Measurements from ENCODE around the gene CHMP4A.

The CHMP4A gene, protein sequence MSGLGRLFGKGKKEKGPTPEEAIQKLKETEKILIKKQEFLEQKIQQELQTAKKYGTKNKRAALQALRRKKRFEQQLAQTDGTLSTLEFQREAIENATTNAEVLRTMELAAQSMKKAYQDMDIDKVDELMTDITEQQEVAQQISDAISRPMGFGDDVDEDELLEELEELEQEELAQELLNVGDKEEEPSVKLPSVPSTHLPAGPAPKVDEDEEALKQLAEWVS

DNA sequence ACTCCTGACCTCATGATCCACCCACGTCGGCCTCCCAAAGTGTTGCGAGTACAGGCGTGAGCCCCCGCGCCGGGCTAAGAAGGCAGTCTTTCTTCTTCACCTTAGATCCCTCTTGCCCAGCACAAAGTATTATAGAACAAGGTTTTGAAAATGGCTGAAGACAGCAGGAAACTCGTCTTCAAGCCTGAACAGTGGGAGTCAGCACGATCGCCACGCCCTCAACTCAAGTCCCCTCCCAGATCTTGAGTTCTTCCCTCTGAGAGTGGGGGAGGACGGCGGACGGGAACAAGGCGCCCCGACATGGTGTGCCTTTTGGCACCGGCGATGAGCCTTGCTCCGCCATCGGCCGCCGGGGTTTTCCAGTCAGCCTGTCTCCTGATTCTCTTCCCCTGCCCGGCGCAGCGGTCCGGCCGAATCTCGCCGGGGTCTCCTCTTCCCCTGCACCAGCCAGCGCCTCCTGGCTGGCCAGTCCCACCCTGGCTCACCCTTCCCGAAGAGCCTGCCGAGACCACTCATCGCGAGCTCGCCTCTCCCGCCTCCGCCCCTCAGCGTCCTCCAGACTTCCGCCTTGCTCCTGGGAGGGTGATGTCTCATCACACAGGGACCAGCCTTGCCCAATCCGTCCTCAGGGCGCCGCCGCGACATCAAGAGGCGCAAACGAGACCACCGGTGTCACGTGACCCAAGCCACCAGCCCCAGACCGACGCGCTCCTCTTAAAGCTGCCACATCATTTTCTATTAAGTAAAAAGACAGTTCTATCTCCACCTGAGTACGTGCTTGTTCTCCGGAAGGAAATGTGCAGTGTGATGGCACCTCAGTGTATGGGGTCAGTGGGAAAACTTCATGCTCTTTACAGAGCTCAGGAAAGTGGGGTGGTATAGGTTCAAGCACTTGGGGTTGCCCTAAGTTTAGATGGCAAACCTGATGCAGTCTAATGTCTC is at the start of gene CHMP4A:
TSS of gene CHMP4A (minus strand) at position 565 of the 942 bp plus-strand sequence. CDS start at position 516, 49 bp downstream.
- DNase-seq = peak; percentile 99

DNA sequence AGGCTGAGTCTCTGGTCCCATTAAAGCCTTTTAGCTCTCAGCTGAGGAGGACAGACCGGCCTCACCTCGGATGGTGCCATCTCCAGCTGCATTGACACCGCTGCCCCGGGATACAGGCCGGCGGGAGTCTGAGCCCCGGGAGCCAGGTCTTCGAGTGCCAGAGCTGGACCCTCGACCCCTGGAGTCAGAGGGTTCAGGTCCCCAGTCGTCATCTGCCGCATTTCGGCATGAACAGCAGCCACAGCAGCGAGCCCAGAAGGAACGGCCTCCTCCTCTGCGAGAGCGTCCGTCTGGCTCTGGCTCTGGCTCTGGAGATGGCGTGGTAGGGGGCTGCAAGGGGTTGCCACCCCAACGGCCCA is 48.7 kb upstream of the CHMP4A start:
- no peak for DNase-seq

DNA sequence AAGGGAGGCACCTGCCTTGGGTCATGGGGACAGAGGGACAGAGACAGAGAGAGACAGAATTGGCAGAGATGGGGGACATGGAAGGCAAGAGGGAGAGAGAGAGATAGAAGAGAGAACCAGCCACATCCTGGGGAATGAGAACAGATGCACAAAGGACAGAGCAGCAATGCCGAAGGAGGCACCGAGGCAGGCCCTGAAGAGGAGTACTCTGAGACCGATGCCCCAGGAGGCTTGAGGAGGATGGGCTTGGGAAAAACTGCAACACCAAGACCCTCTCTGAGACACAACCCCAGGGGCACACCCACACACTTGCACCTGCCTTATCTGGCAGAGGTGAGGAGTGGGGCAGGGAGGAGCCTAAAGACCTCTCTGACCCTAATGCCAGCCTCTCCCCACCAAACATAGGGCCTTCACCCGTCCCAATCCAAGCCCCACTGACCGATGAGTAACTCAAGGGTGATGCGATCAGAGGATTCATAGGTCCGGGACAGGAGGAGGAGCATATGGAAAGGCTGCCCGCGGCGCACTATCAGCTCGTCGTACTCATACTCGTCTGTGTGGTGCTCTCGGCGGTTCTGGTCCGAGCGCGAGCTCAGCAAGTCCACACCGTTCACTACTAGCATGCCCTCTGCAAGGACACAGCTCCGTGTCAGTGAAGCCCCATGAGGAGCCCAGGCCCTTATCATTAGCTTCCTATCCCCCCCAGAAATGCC is 48.1 kb upstream of the CHMP4A start:
- no peak for DNase-seq

DNA sequence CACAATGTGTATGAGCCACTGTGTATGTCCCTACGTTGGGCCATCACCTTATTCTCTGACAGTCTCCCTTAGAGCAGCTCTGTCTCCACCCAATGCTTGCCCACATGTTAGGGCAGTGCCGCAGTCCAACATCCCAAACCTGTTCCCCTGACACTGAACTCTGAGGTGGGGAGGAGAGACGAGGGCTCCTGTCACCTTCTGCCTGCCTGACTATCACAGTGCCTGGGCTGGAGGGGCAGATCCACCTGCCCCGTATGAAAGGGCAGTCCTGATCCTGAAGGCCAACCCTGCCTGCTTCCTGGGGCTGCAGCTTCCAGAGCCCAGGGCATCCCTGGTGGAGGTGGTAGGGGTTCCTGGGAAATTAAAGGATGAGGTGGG is 47.5 kb upstream of the CHMP4A start:
- no peak for DNase-seq

DNA sequence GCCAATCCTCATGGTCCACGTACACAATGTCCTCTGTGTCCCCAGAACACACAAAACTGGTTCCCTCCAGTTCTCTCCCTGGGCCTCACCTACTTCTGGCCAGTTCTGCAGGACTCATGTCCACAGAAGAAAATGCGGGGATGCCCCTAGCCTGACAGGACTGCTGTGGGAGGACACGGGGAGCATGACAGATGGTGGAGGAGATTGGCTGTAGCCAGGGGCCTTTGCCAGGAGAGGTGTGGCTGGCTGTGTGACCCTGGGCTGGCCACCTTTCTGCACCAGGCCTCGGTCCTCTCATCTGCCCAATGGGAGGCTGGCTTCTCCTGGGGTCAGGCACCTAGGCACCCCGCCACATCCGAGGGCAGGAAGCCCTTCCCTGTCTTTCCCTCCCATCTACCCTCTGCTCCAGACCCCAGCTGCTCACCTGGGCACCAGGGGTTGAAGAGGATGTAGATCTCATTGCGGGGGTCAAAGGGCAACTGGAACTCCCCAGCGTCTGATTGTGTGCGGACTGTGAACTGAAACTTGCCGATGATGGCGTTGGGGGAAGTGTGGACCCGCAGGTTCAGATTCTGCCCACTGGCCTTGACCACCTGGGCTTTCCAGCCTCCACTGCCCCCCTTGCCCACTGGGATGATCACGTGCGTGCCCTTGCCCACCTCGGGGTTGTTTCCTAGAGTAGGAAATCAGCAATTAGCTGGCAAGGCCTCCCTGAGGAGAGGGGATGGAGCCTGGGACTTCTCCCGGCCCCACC is 46.9 kb upstream of the CHMP4A start:
- DNase-seq = no peak

DNA sequence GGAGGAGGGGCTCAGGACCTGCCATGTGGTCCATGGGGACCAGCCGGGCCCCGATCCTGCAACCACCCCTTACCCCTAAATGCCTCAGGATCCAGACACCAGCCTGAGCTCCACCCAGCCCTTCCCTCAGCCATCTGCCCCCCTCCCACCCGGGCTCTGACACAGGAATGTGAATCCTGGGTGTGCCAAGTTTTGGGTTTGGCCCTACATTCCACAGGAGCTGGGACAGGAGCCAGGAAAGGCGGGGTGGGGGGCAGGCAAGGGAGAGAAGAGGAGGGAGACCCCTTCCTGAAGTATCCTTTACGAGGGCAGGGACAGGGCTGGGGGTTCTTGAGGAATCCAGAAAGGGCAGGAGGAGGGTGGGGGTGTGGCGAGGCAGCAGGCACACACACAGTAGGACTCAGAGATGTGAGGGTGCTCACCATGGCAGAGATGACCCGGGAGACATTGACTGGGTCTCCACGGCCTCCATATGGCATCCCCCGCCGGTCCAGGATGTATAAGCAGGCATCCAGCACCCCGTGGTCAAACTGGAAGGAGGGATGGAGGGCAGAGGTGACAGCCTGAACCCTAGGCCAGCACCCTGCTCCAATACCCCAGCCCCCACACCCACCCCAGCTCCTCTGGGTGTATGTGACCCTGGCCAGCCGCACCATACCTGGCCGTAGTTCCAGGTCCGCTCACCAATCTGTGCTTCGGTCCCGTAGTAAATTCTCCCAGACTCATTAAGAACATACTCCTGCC is 46.2 kb upstream of the CHMP4A start:
- no peak for DNase-seq

DNA sequence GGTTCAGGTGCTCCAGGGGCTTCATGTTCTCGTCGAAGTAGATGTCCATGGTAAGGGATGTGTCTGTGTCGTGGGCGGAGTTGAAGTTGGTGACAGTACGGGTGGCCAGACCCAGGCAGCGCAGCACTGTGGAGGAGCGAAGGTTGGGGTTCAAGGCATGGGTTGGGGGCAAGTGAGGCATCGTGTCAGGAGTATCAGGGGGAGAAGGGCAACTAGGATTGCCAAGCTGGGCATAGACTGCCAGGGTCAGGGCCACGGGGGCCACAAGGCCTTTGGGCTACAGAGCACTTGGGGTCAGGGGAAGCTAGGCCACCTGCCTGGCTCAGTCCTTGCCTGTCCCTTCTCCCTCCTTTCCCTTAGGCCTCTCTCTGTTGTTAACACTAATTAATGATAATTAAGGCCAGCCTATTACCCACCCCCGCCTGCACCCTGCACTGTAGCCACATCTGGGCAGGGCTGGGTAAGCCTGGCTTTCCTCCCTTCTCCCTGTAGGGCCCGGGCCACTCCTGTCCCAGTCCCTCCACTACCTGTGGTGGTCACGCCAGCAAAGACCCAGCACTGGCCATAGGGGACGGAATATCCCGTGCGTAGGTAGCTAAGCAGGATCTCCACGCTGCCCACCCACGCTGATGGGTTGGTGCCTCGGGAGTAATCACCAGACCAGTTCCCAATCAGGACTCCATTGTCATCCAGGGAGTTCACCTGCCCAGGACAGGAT is 45.4 kb upstream of the CHMP4A start:
- no peak for DNase-seq

DNA sequence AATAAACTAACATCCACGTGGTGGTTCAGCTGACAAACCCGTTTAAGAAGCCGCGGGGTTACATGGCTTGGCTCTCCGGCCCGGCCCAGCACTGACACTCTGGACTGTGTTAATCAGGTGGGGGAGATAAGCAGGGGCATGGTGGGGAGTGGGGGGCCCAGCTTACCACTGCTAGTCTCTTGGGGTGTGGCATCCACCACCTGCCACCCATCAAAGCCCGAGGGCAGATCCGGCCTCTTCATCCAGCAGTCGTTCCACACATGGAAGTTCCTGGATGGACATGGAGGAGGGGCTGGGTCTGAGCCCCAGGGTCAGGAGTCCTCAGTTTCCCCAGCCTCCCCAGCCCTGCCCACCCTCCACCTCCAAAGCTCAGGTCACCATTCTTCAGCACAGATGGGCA is 44.8 kb upstream of the CHMP4A start:
- DNase-seq = no peak

DNA sequence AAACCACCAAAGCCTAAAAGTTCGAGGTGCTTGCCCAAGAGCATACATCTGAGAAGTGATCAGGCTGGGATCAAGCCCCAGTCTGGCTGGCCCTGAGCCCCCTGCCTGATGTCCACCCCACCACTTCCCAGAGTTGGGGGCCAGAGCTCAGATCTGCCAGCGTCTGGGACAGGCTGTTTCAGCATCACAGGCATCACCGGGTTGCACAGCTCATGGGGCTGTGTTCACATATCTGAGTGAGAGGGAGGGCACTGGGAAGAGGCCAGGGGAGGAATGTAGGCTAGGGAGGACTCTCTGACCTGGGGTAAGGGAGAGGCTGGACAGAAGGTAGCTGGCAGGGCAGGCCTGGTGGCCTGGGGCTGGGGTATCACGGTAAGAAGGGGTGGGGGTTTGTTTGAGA is 43.7 kb upstream of the CHMP4A start:
- DNase-seq = no peak

DNA sequence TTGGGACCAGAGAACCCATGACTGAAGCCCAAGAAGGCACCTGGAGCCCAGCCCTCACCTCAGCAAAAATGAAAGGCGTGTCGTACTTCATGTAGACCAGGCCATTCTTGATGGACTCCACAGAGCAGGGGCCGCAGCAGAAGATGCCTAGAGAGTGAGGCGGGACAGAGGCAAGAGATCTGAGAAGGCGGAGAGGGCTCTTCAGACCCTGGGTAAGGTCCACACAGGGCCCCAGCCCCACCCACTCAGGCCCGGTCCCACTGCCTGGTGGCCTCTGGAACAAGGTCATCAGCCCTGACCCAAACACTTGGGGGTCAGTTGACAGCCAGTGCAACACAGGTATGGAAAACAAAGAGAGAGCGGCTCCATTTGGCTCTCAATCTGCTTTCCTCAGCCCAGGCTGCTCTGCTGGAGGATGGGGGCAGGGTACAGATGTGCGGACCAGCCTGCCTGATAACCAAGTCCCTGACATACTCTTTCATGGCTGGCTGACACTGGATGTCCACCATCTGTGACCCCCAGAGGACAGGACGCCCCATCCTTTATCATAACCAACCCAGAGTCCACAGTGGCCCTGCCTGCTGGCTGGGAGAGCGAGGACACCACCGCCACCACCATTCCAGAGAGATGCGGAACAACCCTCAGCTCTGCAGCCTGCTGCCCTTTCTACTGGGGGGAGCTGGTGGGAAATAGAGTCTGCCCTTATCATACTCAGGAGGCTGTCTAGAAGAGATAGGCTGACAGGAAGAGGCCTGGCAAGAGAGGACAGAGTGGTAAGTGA is 42.8 kb upstream of the CHMP4A start:
- DNase-seq = no peak

DNA sequence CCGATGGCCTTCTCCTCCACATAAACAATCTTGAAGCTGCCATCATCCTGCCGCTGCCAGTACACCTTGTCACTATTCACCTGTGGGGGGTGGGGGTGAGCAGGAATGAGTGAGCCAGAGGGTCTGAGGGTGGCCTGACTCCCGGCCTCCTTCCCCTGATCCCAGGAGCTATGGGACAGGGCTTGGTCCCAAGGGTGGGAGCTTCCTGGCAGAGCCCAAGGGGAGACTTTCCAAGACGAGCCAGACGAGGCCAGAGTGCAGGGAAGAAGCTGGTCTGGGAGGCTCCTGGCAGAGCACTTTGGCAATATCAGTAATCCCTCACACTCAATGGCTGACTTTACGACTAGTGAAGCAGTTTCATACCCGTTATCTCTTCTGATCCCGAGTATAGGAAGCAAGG is 42.1 kb upstream of the CHMP4A start:
- no peak for DNase-seq

DNA sequence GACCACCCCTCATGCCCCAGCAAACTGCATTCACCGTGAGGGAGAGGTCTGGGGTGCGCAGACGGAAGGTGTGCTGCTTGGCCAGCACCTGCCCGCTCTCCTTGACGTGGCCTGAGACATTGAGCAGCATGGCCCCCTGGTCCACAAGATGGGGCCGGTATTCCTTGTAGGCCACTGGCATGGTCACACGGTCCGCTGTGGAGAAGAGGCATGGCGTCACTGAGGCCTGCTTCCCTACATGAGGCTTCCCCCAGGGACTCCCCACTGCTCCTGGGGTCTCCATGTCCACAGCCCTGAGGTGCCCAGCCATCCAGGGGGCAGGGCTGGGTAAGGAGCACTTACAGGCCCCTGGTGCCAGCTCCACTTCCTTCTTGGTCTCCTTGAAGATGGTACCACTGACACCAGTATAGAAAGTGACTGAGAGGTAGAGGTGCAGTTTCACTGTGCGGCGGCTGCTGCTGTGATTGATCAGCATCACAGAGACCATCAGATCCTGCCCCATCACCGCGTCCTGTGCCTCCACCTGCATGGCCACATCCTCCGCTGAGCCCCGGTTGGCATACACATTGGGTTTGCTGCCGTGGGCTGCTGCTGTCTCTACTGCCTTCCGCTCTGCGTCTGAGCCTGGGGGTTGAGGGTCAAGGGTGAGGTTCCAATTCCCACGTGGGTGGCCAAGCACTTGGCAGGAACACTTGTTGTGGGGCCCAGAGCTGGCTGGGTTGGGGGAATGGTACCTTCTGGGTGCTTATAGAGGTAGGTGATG is 41.5 kb upstream of the CHMP4A start:
- DNase-seq = no peak

DNA sequence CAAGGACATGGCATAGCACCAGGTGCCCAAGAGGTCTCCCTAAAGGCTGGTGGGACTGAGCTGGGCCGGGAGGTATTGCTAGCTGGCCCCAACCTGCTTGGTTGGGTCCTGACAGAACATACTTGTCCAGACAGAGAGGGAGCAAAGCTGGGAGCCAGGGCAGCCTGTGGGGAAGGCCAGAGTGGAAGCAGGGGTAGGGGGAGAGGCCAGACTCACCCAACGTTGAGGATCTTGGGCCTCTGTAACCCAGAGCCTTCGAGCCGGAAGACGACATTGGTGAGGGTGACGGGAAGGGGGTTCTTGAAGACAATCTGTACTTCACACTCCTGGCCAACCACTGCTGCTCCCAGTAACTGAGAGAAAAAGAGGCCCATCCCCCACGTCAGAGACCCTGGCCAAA is 40.6 kb upstream of the CHMP4A start:
- no peak for DNase-seq

DNA sequence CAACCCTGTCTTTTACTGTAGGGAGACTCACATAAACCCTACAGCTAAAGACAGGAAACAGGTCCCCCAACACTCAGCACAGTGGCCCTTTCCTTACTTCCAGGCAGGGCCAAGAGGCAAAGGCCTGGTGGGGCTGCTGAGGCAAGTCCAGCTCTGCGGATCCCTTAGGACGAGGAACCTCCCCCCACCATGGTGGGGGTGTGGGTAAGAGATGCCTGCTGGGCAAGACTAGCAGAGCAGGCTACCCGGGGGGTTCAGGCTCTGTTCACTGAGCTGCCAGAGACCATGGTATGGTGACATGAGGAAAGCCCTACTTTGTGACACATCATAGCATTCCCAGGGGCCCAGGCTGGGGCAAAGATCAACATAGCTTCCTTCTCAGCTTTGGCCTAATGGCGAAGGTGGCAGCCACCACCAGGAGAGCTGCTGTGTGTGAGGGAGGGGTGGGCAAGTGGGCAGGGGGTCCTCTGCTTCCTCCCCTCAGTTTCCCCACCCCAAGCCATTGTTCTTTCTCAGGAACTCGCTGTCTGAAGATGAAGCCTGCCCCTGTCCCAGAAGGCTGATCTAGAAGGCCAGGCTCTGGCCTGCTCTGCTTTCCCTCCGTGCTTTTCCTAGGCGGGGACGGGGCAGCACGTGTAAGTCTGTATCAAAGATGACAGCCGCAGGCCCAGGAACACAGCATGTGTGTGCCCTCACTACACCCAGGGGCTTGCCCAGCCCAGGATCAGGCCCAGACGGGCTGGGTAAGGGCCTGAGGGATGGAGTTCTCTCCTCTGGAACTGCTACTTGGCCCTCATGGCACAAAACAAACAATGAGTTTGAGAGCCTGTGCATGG is 39.2 kb upstream of the CHMP4A start:
- DNase-seq = no peak

DNA sequence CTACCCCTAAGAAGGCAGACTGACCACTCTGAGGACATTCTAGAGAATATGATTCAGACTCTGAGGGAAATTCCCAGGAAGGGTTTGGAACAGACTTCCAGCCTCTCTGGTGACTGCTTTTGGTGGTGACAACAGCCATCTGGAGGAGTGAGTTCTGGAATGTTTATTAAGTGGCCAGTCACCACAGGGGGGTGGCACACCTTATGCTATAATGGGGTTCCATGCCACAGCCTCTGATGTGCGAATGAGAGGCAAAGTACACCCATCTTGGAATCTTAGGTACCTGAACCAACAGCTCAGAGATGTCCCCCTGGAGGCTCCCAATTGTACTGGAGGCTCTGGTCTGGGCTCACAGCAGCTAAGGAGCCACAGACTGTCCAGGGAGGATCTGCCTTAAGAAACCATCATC is 38.6 kb upstream of the CHMP4A start:
- DNase-seq = peak; percentile 48

DNA sequence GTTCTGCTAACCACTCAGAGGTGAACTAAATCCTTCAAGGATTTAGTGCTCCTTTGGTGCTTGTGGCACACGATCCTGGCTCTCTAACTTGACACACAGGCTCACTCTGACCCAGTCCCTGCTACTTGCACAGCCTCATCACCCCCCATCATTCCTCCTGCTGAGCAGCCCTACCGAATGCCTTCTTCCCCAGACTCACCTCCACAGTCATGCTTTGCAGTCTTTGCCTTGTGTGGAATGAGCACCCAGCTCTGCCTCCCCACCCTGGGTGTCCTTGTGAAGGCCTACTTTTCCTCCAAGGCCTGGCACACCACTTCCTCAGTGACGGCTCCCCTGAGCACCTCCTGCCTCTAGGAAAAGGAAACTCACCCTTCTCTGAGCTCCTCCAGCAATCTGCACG is 37.1 kb upstream of the CHMP4A start:
- no peak for DNase-seq

DNA sequence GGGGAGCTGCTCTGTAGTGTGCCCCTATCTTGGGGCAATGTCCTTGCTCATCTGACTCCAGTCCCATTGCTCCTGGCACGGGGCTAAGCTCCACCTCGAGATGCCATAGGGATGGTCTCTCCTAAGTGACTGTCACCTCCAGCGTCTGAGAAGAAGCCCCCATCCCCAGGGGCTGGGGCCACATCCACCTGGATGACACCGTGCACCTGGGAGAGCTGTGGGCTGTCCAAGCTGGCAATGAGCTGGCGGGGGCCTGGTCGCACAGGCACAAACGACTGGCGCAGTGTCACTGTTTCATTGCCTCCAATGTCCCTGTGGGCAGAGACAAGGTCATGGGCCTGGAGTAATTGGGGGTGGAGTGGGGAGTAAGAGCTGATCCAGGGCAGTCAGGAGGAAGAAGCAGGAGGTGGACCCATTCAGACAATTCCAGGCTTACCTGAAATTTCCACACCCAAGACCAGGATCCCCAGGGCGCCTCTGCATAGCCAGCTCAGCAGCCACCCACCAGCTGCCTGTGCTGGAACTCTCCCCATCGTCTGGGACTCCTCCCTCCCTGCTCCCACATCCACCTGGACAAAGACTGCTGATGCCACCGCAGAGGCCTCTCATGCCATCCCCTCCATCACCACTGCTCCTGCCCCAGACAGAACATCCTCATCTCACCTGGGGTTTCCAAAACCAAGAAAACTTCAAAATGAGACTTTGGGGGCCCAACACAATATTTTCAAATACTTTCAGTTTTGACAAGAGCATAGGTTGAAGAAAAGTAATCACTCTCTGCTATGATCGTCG is 36.1 kb upstream of the CHMP4A start:
- no peak for DNase-seq

DNA sequence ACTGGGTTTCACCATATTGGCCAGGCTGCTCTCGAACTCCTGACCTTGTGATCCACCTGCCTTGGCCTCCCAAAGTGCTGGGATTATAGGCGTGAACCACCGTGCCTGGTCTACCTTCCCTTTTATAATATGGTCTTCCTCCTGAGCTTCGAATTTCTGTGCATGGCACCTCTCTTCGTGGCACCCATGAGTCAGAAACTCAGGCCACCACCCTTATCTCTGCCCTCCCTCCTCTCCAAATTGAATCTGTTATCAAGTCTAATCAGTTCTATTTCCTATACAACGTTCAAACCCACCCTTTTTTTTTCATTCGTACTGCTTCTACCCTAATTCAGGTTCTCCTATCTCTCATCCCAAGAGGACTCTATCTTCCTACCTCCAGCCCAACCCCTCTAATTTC is 34.1 kb upstream of the CHMP4A start:
- DNase-seq = no peak

All from suppressor macrophage treated with lipopolysaccharide for 4 hours (primary cell).